ENCODE results near the gene SULT1C4. TPM values are rescaled to one million over a fixed set of nuclear protein-coding genes. Genes with fewer than 3 reads are reported as not detected.

SULT1C4 gene
- polyA plus RNA-seq, 1 of the 3 experiments (the other 2 are of a cell fraction), result 0.18 TPM

DNA sequence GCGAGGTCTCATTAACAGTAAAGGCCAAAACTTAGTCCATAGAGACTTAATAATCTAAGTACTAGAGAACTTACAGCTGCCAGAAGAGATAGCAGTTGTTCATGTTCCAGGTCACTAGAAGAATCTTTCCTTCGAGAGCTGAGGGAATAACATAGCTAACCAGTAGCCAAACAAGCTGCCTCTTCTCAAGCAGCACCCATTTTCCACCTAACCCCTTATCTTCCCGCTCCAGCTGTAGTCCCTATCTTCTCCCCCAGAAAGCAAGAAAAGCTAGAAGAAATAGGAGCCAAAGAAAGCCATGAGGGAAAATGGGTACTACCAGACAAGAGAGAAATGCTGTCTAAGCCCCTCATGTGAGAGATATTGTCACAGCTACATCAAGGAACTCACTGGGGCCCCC lies 24.0 kb downstream of the SULT1C4 start:
- H3K9me3 ChIP-seq, result no peaks in the 10 kb centered on the region
- ChIA-PET CTCF (no interaction called here), POLR2A (no interaction called here)
- no peaks in the 10 kb centered on the region for H3K36me3 ChIP-seq (replicated peaks in 1 of 2; ENCODE audit: control insufficient read depth in 1 of 2, insufficient read depth in 2 of 2, low read length in 1 of 2)
- TF ChIP-seq MXI1 (IDR thresholded peaks at IDR 0.05; ENCODE audit: low read depth, low read length) (no peak), FOSL2 (IDR thresholded peaks at IDR 0.05; ENCODE audit: borderline replicate concordance, low read depth) (no peak), SMC3 (IDR thresholded peaks at IDR 0.05; ENCODE audit: low read depth, low read length) (no peak), POLR2AphosphoS5 (IDR thresholded peaks at IDR 0.05; ENCODE audit: low read depth, low read length) (no peak), RAD21 (IDR thresholded peaks at IDR 0.05; ENCODE audit: low read length) (no peak), GABPA (IDR thresholded peaks at IDR 0.05; ENCODE audit: low read depth) (no peak), SIN3A (IDR thresholded peaks at IDR 0.05; ENCODE audit: borderline replicate concordance, low read depth, low read length) (no peak)
- TF ChIP-seq, protein P1, sequence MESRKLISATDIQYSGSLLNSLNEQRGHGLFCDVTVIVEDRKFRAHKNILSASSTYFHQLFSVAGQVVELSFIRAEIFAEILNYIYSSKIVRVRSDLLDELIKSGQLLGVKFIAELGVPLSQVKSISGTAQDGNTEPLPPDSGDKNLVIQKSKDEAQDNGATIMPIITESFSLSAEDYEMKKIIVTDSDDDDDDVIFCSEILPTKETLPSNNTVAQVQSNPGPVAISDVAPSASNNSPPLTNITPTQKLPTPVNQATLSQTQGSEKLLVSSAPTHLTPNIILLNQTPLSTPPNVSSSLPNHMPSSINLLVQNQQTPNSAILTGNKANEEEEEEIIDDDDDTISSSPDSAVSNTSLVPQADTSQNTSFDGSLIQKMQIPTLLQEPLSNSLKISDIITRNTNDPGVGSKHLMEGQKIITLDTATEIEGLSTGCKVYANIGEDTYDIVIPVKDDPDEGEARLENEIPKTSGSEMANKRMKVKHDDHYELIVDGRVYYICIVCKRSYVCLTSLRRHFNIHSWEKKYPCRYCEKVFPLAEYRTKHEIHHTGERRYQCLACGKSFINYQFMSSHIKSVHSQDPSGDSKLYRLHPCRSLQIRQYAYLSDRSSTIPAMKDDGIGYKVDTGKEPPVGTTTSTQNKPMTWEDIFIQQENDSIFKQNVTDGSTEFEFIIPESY (IDR thresholded peaks at IDR 0.05; ENCODE audit: borderline replicate concordance, low read depth), result no peak
- TF ChIP-seq, protein P2, sequence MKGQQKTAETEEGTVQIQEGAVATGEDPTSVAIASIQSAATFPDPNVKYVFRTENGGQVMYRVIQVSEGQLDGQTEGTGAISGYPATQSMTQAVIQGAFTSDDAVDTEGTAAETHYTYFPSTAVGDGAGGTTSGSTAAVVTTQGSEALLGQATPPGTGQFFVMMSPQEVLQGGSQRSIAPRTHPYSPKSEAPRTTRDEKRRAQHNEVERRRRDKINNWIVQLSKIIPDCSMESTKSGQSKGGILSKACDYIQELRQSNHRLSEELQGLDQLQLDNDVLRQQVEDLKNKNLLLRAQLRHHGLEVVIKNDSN (IDR thresholded peaks at IDR 0.05; ENCODE audit: borderline replicate concordance, low read depth), result no peak
- TF ChIP-seq, protein P3, sequence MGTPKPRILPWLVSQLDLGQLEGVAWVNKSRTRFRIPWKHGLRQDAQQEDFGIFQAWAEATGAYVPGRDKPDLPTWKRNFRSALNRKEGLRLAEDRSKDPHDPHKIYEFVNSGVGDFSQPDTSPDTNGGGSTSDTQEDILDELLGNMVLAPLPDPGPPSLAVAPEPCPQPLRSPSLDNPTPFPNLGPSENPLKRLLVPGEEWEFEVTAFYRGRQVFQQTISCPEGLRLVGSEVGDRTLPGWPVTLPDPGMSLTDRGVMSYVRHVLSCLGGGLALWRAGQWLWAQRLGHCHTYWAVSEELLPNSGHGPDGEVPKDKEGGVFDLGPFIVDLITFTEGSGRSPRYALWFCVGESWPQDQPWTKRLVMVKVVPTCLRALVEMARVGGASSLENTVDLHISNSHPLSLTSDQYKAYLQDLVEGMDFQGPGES (IDR thresholded peaks at IDR 0.05; ENCODE audit: low read depth, low read length), result no peak
- H3K27ac ChIP-seq (ENCODE audit: low read depth in 2 of 2, low read length in 1 of 2), result no peak overlapping the region
- H3F3A ChIP-seq (replicated peaks; ENCODE audit: insufficient read depth), result no peaks in the 10 kb centered on the region
- DNase-seq, result no peak
- no peaks in the 10 kb centered on the region for H3K9me2 ChIP-seq
- H2AFZ ChIP-seq (ENCODE audit: low read depth), result no peak overlapping the region
- no peaks in the 10 kb centered on the region for H3K27me3 ChIP-seq (ENCODE audit: insufficient read depth)
- WGBS (ENCODE audit: low lambda C conversion rate), result 51% methylated on average over 3 of the region's 3 CpGs
- H4K20me1 ChIP-seq (ENCODE audit: insufficient read depth), result no peaks in the 10 kb centered on the region
- H3K9ac ChIP-seq, result no peak overlapping the region
- no peak overlapping the region for H3K4me2 ChIP-seq
- H3K4me1 ChIP-seq (ENCODE audit: control insufficient read depth in 1 of 2, insufficient read depth in 2 of 2, low read depth in 1 of 2, low read length in 1 of 2), result no peaks in the 10 kb centered on the region
- no peak overlapping the region for H3K4me3 ChIP-seq (ENCODE audit: low read depth in 2 of 2, low read length in 1 of 2)
- H3K79me2 ChIP-seq (ENCODE audit: insufficient read depth), result no peaks in the 10 kb centered on the region

DNA sequence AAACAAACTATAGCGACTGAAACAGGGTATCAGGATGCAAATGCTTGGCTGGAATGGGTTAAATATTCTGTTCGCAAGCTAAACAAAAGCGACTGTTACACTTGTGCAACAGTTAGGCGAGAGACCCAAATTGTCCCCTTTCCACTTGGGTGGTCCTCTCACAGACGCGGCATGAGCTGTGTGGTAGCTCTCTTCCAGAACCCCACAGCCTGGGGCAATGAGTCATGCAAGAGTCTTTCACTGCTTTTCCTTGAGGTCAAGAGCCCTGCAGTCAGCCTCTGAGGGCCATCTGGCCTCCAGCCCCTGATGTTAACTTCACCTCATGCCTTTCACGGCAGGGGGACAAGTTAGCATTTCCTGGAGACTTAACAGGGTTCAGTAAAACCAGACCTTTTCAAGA lies 25.7 kb downstream of the SULT1C4 start:
- Histone ChIP-seq H3K27me3 (ENCODE audit: insufficient read depth) (no peaks in the 10 kb centered on the region), H3K4me2 (no peak overlapping the region), H3K9ac (no peak overlapping the region), H3K36me3 (replicated peaks in 1 of 2; ENCODE audit: control insufficient read depth in 1 of 2, insufficient read depth in 2 of 2, low read length in 1 of 2) (no peaks in the 10 kb centered on the region), H3K9me2 (no peaks in the 10 kb centered on the region), H3K27ac (ENCODE audit: low read depth in 2 of 2, low read length in 1 of 2) (no peak overlapping the region), H3K4me3 (ENCODE audit: low read depth in 2 of 2, low read length in 1 of 2) (no peak overlapping the region), H3K9me3 (no peaks in the 10 kb centered on the region), H3F3A (replicated peaks; ENCODE audit: insufficient read depth) (no peaks in the 10 kb centered on the region), H2AFZ (ENCODE audit: low read depth) (no peak overlapping the region), H3K79me2 (ENCODE audit: insufficient read depth) (no peaks in the 10 kb centered on the region), H3K4me1 (ENCODE audit: control insufficient read depth in 1 of 2, insufficient read depth in 2 of 2, low read depth in 1 of 2, low read length in 1 of 2) (no peaks in the 10 kb centered on the region), H4K20me1 (ENCODE audit: insufficient read depth) (no peaks in the 10 kb centered on the region)
- TF ChIP-seq, protein P3 (IDR thresholded peaks at IDR 0.05; ENCODE audit: low read depth, low read length), result no peak
- TF ChIP-seq TCF12 (IDR thresholded peaks at IDR 0.05), result 0 out of 2 replicates have a peak, but pooled peaks have one; percentile 9
- WGBS (ENCODE audit: low lambda C conversion rate), result 52% methylated on average over 7 of the region's 7 CpGs
- ChIA-PET CTCF (interaction anchor here (1.3 to 1.5 kb wide), 2 partner anchors 15 to 233 kb away, joined by 3 to 4 read pairs; no protein-coding TSS in a partner anchor), POLR2A (no interaction called here)
- no peak for DNase-seq
